GM19238 (cell line): ENCODE measurements around the gene NFKB1.

Source experiments
- DNase-seq: peaks from one replicate; pipeline ENCODE4 v3.0.0; 2011; ENCODE audit warnings: low spot score; ENCODE audit not compliant: insufficient read length

The NFKB1 gene

DNA sequence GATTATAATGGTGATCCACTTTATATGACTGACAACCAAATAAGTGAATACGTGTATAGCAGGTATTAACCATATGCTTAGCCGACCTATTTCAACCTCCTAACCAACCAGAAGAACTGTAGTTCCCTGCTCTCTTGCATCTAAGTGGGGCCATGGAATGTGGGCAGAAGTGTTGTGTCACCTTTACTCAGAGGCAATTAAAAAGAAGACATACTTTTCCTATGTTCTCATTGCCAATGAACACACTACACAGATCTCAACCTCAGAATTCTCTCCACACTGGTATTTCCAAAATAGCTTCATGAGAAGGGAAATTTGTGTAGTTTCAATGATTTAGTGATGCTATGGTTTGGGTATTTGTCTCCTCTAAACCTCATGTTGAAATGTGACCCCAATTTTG is 3.2 kb upstream of the NFKB1 start:
- no peak for DNase-seq

DNA sequence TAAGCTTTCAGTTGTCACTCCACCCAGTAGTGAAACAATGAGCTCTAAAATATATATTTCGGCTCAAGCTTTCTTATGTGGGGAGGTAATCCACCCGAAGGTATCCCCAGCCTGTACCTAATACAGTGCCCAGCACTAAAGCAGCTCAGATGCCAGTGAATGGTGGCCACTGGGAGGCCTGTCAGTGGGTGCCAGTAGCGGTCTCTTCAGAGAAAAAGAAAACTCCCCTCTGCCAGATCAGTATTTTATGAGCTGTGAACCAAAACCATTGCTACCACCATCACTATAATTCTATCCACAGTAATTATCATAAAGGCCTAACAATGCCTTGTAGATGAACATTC is 835 bp upstream of the NFKB1 start:
- DNase-seq, result no peak

DNA sequence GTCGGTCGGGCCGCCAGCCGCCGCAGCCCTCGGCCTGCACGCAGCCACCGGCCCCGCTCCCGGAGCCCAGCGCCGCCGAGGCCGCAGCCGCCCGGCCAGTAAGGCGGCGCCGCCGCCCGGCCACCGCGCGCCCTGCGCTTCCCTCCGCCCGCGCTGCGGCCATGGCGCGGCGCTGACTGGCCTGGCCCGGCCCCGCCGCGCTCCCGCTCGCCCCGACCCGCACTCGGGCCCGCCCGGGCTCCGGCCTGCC is 213 bp downstream of the NFKB1 start:
- no peak for DNase-seq

DNA sequence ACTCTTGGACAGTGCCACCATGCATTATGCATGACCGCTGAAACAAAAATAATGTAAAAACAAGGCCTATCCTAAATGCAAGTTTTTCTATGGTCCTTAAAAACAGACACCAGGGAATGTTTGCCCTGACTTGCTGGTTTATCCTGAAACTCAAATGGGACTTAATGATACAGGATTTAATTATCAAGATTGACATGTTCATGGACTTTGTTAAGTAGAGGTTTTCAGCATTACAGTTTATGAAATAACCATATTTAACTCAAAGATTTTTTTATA is 1.3 kb downstream of the NFKB1 start:
- no peak for DNase-seq

DNA sequence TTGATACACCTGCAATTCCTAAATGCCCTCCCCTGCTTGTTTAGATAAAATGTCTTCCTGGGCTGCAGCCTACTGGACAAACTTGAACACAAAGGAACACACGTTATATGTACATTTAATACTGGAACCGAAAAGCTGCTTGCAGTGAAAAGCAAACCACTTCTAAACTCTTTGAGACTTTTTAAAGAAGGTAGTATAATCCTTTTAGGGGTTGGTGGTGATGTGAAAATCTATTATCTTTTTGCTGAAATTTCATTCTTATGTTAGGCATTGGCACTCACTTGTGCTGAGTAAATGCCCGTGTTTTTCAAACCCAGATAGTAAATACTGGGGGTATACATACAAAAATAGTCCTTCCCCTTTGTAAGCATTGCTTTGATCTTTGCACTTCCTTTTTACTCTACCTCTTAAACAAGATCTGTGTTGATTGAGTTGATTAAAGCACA is 2.2 kb downstream of the NFKB1 start:
- DNase-seq, result no peak

DNA sequence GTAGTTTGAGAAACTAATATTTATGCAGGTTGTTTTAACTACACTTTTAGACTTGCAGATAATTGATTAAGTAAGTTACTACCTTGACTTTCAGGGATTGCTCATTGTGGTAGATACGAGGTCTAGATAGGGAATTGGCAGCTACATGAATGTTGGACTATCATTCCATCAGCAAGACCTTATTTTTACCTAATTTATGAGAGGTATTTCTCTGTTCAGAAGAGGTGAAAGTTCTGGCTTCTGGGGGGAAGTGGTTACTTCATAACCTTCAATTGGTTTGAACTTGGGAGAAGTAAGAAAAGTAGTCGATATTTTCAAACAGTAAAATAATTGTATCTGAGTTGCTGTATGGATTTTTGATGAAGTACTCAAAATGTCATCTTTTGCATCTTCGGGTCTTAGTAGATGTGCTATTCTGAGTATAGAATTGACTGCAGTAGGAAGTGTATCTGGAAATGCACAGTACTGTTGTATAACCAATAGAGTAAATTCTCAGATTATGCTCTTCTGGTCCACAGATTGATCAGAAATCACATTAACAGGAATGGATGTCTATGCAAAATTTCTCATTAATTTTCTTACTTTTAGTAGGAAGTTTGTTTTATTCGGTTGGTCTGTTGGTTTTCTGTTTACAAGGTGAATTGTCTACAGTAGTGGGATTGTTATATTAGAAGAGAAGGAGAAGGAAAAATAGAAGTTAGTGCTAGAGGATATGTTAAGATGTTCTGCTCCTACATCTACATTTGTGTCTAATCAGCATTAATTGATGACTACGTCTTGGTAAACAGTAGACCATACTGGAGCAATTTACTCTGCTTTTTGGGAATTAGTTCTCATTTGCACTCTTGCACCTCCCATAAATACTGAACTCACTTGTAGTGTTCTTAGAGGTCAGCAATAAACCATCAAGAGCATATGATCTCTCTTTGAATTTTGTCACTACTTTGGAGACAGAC is 3.0 kb downstream of the NFKB1 start:
- DNase-seq, result no peak

DNA sequence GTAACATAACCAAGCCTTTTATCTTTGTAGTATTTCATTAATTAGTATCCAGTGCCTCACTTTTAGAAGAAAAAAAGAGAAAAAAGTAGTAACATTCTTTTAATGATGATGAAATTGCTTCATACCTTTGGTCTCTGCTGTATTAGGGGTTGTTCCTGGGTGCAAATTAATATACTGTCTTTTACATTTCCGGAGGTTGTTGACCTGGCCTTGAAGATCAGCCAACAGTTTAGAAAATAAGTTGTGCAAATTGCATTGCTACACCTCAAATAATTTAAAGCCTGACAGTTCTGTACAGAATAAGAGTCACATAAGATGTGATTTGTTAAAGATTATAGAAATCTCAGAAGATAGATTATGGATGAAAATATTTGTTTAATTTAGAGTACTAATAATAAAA is 3.8 kb downstream of the NFKB1 start:
- no peak for DNase-seq

DNA sequence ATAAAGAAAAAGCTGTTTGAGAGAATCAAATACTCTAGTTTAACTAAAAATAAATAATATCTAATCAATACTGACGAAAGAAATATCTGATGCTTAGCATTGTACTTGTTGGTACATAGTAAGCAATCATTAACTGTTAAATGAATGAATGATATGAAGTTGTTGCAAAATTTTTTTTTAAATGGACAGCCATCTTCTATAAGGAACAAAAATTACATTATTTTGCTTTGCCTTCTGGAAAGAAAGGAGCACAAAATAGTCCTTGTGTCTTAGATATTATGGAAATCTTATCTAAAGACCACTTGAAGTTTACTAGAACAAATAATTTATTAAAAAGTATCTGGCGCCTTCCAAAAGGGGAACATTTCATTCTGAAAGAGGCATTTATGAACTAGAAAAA is 4.5 kb downstream of the NFKB1 start:
- no peak for DNase-seq

DNA sequence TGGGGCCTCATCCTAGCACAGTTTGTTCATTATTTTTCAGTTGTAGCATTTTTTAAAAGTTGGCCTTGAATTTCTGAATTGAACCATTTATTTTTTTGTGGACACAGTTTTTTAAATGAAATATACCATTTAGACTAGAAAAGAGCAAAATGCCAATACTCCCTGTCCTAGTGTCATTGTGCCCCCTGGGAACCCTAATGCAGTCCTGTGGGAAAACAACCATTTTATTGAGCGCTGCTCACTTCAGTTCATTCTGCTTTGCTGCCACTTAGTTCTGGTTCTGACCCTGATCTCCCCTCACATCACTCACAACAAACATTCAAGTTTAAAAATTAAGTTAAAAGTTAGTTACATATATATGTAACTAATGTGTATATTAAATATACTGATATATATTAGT is 5.4 kb downstream of the NFKB1 start:
- no peak for DNase-seq

DNA sequence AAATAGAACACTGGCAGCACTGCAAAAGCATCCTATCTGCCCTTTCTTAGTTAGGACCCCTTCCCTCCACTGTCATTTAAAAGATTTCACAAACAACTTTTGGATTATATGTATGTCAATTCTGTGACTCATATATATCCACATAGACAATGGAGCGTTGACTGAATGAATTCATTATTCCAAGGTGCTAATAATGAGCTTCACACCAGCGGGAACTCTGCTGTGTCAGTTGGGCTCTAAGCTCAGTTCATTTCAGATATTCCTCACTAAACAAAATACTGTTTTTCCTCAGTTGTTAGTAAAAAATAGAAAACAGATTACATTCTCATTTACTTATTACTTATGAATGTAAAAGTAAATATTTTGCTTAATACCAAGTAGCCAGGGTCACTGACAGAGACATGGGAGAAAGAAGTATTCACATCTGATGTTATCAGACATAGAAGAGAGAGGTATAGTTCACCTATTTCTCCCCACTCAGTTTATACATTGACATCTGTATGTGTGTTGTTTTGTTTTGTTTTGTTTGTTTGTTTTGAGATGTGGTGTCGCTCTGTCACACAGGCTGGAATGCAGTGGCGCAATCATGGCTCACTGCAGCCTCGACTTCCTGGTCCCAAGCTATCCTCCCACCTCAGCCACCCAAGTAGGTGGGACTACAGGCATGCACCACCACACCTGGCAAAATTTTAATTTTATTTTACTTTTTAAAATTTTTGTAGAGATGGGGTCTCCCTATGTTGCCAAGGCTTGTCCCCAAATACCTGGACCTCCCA is 10.9 kb downstream of the NFKB1 start:
- DNase-seq, result no peak

DNA sequence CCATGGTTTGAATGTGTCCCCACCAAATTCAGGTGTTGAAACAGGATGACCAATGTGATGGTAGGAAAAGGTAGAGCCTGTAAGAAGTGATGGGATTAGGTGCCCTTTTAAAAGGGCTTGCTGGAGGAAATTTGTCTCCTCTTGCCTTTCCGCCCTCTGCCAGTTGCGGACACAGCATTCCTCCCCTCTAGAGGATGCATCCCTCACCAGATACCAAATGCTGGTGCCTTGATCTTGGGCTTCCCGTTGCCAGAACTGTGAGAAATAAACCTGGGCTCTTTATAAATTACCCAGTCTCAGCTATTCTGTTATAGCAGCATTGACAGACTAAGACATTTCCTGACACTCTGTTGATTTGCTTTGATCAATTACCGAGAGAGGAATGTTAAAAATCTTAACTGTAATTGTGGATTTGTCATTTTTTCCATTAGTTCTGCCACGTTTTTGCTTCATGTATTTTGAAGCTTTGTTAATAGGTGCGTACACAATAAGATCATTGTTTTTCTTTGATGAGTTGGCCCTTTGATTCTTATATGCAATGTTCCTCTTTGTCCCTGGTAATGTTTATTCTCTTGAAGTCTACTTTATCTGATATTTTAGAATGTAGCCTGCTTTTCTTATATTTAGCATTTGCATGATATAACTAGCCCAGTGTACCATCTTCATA is 13.3 kb downstream of the NFKB1 start:
- no peak for DNase-seq

DNA sequence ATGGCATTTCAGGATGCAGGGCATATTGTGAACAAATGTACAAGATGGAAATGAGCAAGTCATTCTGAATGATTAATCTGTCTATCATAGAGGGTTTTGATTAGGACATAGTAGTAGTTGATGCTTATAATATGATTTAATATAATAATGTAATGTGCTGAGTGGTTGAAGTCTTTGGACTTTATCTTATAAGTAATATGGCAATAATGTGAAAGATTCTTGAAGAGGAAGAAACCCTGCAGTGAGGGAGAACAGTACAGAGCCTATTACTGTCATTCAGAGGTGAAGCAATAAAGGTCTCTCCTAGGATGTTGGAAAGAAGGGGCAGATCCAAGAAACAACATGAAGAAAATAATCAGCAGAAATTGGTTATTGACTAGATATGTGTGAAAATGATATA is 16.6 kb downstream of the NFKB1 start:
- DNase-seq, result no peak

DNA sequence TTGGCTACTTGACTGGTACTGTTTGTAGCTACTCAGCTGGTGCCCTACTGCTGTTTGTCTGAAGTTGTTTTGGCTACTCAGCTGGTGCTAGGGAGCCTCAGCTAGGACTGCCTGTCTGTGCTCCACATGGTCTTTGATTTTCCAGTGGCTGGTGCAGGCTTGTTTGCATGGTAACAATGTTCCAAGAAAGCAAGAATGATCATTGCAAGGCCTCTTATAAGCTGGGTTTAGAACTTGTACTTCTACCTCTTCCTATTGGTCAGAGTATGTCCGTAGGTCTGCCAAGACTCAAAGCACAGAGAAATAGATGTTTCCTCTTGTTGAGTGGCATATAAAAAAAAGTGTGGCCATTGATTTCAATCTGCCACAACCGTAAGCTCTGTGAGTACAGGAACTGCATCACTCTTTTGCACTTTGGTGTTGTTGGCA is 17.6 kb downstream of the NFKB1 start:
- no peak for DNase-seq

DNA sequence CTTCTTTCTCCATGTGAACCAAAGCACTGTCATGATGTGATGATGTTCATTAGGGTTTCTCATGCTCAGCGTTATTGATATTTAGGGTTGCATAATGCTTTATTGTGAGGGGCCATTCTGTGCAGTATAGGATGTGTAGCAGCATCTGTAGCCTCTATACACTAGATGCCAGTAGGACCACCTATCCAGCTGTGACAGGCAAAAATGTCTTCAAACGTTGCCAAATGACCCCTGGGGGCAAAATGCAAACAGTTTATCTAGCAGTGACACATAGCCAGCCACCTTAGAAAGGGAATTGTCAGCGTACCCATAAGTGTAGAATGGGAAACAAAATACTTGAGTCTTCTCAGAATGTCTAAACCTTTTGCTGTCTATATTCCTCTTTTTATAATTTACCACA is 18.8 kb downstream of the NFKB1 start:
- no peak for DNase-seq

DNA sequence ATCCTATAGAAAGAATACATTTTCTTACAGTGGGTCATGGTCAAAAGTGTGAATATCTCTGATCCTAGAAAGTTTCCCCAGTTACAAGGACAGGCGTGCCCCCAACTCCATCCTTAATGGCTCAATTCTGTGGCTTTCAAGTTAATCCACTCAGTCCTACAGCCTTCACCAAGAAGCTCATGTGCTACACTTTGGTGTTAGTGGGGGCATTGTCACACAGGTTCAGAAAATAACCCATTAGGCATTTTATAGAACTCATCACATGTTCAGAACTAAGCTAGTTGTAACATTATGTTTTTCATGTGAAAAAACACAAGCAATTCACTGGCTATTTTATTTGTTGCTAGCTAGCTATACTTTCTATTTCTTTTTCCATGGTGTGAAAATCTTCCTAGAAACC is 20.4 kb downstream of the NFKB1 start:
- DNase-seq, result no peak

DNA sequence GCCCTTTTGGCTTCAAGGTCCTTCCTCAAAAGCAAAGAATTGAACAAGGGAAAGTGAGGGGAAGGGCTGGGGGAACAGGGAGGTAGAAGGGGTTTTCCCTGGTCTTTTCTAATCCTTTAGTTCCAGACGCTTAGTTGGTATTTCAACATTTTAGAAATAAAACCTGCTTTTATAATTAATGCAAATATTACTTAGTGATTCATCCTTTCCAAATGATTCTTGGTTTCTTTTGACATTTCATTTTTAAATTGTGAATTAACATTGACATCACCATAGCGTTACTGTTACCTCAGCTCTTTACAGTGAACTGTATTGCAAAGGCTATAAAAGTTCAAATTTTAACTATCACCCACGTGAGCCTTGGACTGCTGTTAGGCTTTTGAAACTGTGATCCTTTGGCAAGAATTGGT is 20.9 kb downstream of the NFKB1 start:
- no peak for DNase-seq

DNA sequence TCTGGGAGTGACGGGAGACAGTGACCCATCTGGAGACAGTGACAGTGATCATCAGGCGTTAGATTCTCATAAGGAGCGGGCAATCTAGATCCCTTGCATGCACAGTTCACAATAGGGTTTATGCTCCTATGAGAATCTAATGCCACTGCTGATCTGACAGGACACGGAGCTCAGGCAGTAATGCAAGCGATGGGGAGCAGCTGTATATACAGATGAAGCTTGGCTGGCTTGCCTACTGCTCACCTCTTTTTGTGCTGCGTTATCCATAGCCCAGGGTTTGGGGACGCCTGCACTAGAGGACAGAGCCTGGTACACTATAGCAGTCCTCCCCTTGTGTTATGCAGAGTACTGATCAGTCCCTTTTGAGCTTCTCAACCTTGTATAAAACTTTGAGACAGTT is 23.5 kb downstream of the NFKB1 start:
- DNase-seq, result no peak

DNA sequence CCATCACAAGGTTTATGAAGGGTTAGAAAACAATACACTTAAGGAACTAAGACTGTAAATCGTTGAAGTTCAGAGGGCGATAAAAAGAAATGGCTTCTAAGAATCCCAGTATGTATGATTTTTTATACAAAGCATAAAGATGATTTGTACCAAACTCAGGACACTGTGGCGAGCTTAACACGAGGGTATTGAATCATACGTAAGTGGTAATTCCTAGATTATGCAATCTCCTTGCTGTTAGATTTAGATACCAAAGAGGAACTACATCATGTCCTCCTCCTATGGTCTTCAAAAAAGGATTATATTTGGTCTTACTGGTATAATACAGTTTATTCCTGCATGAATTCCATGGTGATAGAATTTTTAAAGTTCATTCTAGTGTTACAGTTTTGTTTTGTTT is 23.9 kb downstream of the NFKB1 start:
- DNase-seq, result no peak

DNA sequence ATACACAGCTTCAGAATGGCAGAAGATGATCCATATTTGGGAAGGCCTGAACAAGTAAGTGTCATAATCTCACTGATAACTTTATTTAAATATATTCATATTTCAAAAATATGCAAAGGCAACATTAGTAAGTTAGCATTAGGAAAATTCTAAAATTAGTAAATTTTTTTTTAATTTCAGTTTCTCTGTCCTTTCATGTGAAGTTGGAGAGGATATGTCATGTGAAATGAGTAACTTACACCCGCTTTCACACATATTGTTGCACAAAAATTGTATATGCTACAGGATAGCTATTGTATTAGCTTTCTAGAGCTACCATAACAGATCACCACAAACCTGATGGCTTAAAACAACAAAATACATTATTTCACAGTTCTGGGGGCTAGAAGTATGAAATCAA is 24.3 kb downstream of the NFKB1 start:
- no peak for DNase-seq

DNA sequence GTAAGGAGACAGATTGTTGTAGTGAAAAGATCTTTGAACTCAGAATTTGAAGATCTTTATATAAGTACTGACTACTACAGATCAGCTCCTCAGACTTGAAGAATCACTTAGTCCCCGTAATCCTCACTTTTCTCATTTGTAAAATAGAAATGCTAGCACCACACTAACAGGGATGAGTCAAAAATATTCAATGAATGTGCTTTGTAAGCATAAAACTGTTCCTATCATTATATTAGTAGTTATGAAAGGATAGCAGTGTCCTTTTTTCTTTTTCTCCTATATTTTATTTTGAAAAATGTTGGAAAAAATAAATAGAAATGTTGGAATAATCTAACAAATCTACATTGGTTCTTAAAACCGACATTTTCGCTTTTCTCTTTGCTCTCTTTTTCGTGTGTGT is 25.4 kb downstream of the NFKB1 start:
- DNase-seq, result no peak

DNA sequence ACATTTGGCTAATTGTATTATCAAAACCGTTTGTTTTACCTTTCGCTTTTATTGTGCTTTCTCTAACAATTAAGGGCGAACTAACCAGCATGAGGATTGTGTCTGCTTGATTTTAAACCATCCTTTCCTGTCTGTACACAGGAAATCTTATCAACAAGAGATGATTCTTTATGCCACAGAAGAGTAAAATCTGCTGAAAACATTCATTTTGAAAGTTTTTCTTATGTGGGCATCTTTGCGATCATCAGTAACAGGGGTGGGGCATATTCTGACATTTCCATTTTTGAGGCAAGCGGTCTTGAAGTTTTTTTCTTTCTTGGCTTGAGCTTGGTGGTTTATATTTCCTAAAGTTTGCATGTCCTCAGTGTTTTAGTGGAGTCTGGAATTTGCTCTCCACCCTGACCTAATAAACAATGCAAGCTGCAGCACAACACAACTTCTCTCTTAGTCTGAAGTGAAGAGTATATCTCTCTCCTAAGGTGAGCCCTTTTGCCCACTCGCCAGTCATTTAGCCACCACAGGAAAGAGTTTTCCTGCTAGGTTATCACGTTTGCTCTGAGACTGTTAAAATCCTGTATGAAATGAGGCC is 26.6 kb downstream of the NFKB1 start:
- DNase-seq, result no peak

DNA sequence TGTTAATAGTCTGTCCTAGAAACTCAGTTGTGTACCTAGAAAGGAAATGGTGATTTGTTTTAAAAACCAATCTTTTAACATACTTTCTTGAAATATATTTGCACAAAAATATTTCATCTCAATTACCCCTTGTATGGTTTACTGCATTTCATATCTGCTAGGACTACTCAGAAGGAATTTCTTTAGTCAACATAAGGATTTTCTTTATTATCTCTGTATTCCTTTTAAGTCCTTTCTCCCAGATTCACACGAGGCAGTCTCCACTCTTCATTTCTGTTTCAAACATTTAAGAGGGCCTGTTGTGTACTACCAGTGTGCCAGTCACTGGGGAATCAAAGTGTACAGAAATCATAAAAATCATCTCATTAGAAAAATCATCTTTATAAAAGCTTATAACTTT is 28.8 kb downstream of the NFKB1 start:
- no peak for DNase-seq
